ENCODE measurements around the gene SGPL1. TPM values are rescaled to one million over a fixed set of nuclear protein-coding genes. Genes with fewer than 3 reads are reported as not detected.

The SGPL1 gene
- total RNA-seq, 4 donors from 2014 or later, result 12.9 to 31.0 (median 21.3) TPM

GRCh38 chr10:70890917-70891431 lies 75.2 kb downstream of the SGPL1 start:
- Histone ChIP-seq H3K36me3 (no peaks in the 10 kb centered on the region), H3K9me3 (no peaks in the 10 kb centered on the region), H3K4me3 (no peak overlapping the region), H3K27me3 (no peaks in the 10 kb centered on the region), H3K4me1 (peaks cover 21 to 30% (median 27%) of the 10 kb centered on the region in 4 donors), H3K27ac (replicated peaks in 1 of 4) (no peak overlapping the region)
- WGBS, result 83% methylated on average over 7 of the region's 7 CpGs
- TF ChIP-seq POLR2A (IDR thresholded peaks at IDR 0.05; ENCODE audit: low read depth) (no peak), EP300 (IDR thresholded peaks at IDR 0.05) (no peak), POLR2AphosphoS5 (IDR thresholded peaks at IDR 0.05) (no peak)
- TF ChIP-seq, protein P1, sequence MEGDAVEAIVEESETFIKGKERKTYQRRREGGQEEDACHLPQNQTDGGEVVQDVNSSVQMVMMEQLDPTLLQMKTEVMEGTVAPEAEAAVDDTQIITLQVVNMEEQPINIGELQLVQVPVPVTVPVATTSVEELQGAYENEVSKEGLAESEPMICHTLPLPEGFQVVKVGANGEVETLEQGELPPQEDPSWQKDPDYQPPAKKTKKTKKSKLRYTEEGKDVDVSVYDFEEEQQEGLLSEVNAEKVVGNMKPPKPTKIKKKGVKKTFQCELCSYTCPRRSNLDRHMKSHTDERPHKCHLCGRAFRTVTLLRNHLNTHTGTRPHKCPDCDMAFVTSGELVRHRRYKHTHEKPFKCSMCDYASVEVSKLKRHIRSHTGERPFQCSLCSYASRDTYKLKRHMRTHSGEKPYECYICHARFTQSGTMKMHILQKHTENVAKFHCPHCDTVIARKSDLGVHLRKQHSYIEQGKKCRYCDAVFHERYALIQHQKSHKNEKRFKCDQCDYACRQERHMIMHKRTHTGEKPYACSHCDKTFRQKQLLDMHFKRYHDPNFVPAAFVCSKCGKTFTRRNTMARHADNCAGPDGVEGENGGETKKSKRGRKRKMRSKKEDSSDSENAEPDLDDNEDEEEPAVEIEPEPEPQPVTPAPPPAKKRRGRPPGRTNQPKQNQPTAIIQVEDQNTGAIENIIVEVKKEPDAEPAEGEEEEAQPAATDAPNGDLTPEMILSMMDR (IDR thresholded peaks at IDR 0.05), result no peak
- no peak for DNase-seq (ENCODE audit: extremely low spot score)
- intact Hi-C loops (cut with DNase I), result no loop called here

DNA sequence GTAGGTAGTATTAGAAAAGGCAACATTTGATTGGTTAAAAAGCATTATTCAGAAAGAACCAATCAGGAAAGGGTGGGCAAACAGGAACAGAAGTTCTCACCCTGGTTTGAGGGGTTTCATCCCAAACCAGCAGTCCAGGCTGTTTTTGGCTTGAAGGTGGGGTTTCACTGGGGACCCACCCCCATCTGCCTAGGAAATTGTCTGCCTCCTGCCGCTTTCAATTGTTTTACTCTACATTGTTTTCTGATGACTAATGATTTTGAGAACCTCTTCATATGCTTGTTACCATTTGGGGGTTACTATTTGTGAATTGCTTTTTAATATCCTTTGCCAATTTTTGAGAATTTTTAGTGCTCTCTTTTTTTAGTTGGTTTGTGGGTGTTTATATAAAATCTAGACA lies 75.9 kb downstream of the SGPL1 start:
- no peaks in the 10 kb centered on the region for H3K27me3 ChIP-seq
- 46% methylated on average over 1 of the region's 1 CpG for WGBS
- H3K9me3 ChIP-seq, result no peaks in the 10 kb centered on the region
- intact Hi-C loops (cut with DNase I), result no loop called here
- H3K36me3 ChIP-seq, result no peaks in the 10 kb centered on the region
- TF ChIP-seq POLR2A (IDR thresholded peaks at IDR 0.05; ENCODE audit: low read depth), result no peak
- no peak for TF ChIP-seq POLR2AphosphoS5 (IDR thresholded peaks at IDR 0.05)
- TF ChIP-seq, protein P1 (IDR thresholded peaks at IDR 0.05), result no peak
- TF ChIP-seq EP300 (IDR thresholded peaks at IDR 0.05), result no peak
- no peak for DNase-seq (ENCODE audit: extremely low spot score)
- H3K4me3 ChIP-seq, result no peak overlapping the region
- H3K27ac ChIP-seq (replicated peaks in 1 of 4), result no peak overlapping the region
- H3K4me1 ChIP-seq, result peaks cover 17 to 24% (median 22%) of the 10 kb centered on the region in 4 donors

GRCh38 chr10:70892631-70893030 lies 76.9 kb downstream of the SGPL1 start:
- H3K27ac ChIP-seq (replicated peaks in 1 of 4), result no peak overlapping the region
- no peaks in the 10 kb centered on the region for H3K36me3 ChIP-seq
- H3K9me3 ChIP-seq, result no peaks in the 10 kb centered on the region
- H3K4me3 ChIP-seq, result no peak overlapping the region
- H3K4me1 ChIP-seq, result peaks cover 7 to 15% (median 14%) of the 10 kb centered on the region in 4 donors
- H3K27me3 ChIP-seq, result no peaks in the 10 kb centered on the region
- no peak for TF ChIP-seq POLR2AphosphoS5 (IDR thresholded peaks at IDR 0.05)
- no peak for TF ChIP-seq EP300 (IDR thresholded peaks at IDR 0.05)
- no peak for TF ChIP-seq POLR2A (IDR thresholded peaks at IDR 0.05; ENCODE audit: low read depth)
- TF ChIP-seq, protein P1 (IDR thresholded peaks at IDR 0.05), result no peak
- WGBS, result 83% methylated on average over 4 of the region's 4 CpGs
- intact Hi-C loops (cut with DNase I), result no loop called here
- no peak for DNase-seq (ENCODE audit: extremely low spot score)

GRCh38 chr10:70893227-70894006 lies 77.7 kb downstream of the SGPL1 start:
- Histone ChIP-seq H3K4me3 (no peak overlapping the region), H3K9me3 (no peaks in the 10 kb centered on the region), H3K27me3 (no peaks in the 10 kb centered on the region), H3K27ac (replicated peaks in 1 of 4) (no peak overlapping the region), H3K4me1 (peaks cover 6 to 15% (median 11%) of the 10 kb centered on the region in 4 donors), H3K36me3 (no peaks in the 10 kb centered on the region)
- WGBS, result 79% methylated on average over 8 of the region's 10 CpGs
- no peak for DNase-seq (ENCODE audit: extremely low spot score)
- intact Hi-C loops (cut with DNase I), result no loop called here
- TF ChIP-seq EP300 (IDR thresholded peaks at IDR 0.05), result no peak
- no peak for TF ChIP-seq POLR2A (IDR thresholded peaks at IDR 0.05; ENCODE audit: low read depth)
- TF ChIP-seq POLR2AphosphoS5 (IDR thresholded peaks at IDR 0.05), result no peak
- TF ChIP-seq, protein P1 (IDR thresholded peaks at IDR 0.05), result no peak

Measured in esophagus muscularis mucosa (tissue), 4 donors.